Ovary (tissue), 9 donors: Measurements from ENCODE around the gene STRN4. TPM values are rescaled to one million over a fixed set of nuclear protein-coding genes. Genes with fewer than 3 reads are reported as not detected.

Source experiments
- DNase-seq, 5 donors: peaks; one replicate each; pipeline ENCODE4 v3.0.0-alpha.2; 2019 to 2020
- H3K27ac ChIP-seq, 2 donors: fragments of 200-600 bp; one replicate each; pipeline versions ENCODE4 v1.5.1 to v1.8.0; 2019 to 2022
- H3K27me3 ChIP-seq: fragments of 200-600 bp; one replicate; pipeline ENCODE4 v1.8.0; 2022
- H3K36me3 ChIP-seq: fragments of 200-600 bp; sonication (generic); one replicate; pipeline ENCODE4 v1.5.1; 2019
- H3K4me1 ChIP-seq: one replicate; pipeline ENCODE4 v1.8.1; 2013; ENCODE audit warnings: mild to moderate bottlenecking, moderate library complexity; ENCODE audit not compliant: insufficient read depth
- H3K4me3 ChIP-seq: fragments of 200-600 bp; sonication (generic); one replicate; pipeline ENCODE4 v1.5.1; 2017
- H3K9me3 ChIP-seq, 2 donors: fragments of 200-600 bp in 1 of 2; sonication (generic) in 1 of 2; one replicate each; pipeline versions ENCODE4 v1.5.1 to v1.8.1; 2013 to 2019; ENCODE audit warnings: mild to moderate bottlenecking in 1 of 2, moderate library complexity in 1 of 2
- CTCF ChIP-seq, 3 donors: fragments of 450-650 bp in 2 of 3; fragments of 200-600 bp in 1 of 3; IDR thresholded peaks; one replicate each; pipeline versions ENCODE4 v1.5.1 to v1.8.0; 2016 to 2022; ENCODE audit warnings: antibody characterized with exemption in 3 of 3, mild to moderate bottlenecking in 1 of 3
- EP300 ChIP-seq: sonication (generic); formaldehyde crosslinking; IDR thresholded peaks from one replicate; pipeline ENCODE4 v1.6.1; 2017; ENCODE audit warnings: antibody characterized with exemption
- POLR2A ChIP-seq: fragments of 450-650 bp; IDR thresholded peaks from one replicate; pipeline ENCODE4 v1.6.1; 2017; ENCODE audit warnings: antibody characterized with exemption, mild to moderate bottlenecking, moderate library complexity
- WGBS, 3 donors: extraction: QIAGEN DNeasy Blood & Tissue Kit in 1 of 3; methylation state at CpG; one replicate each; pipeline versions ENCODE4 v1.1.5 to v1.1.7; 2013 to 2017; 5-methylcytosine and 5-hydroxymethylcytosine counted together
- intact Hi-C, 4 donors: fragments of 100-400 bp; cut with DNase I; formaldehyde crosslinking; loops; one replicate each; pipeline versions ENCODE4 v1.11.0 to v1.15.1; 2022 to 2023
- polyA plus RNA-seq, 2 donors: library from polyadenylated mRNA; stranded (reverse); fragments of 200-250 nt in 1 of 2; fragments of 350-450 nt in 1 of 2; fragmentation: Illumina TruSeq in 1 of 2; extraction: RNeasy Lipid Tissue Mini Kit (QIAGEN cat#74804) in 1 of 2; gene quantifications; one replicate each; pipeline ENCODE4 v1.2.3, GENCODE V29; 2013 to 2014
- total RNA-seq, 7 donors: library from RNA; depleted of rRNA in 2 of 7; stranded (reverse); fragments of >200 nt in 2 of 7; fragmentation: NEBNext Ultra II Directional in 3 of 7; extraction: Animal tissue kit (Norgen Biotek cat#: 25700) in 3 of 7; gene quantifications; one replicate each; pipeline versions ENCODE4 v1.1.0 to v1.2.4, GENCODE V29; 2016 to 2023
- donor health status: DM: no; HTN: no; CAD: no; lungs with moderate emphysema.
- donor health status: DM: no; HTN: no; CAD: no.
- donor health status: Bipolar disorder and iron deficiency.
- donor health status: DM: yes; HTN: yes; CAD: no.
- donor health status: DM: no; HTN: no; CAD: no.
- donor health status: DM: yes; HTN: yes; CAD: no.

The STRN4 gene
- total and polyA plus RNA-seq, 9 donors = 34.8 to 85.3 (median 59.1) TPM

GRCh38 chr19:46689358-46689757 is 56.9 kb downstream of the STRN4 start:
- Histone ChIP-seq H3K36me3 (no peaks in the 10 kb centered on the region), H3K4me3 (no peak overlapping the region), H3K27ac (no peak overlapping the region), H3K9me3 (no peaks in the 10 kb centered on the region), H3K4me1 (no peaks in the 10 kb centered on the region), H3K27me3 (no peaks in the 10 kb centered on the region)
- intact Hi-C loops = no loop called here
- DNase-seq = no peak
- TF ChIP-seq CTCF (IDR thresholded peaks at IDR 0.05) (no peak), POLR2A (no peak), EP300 (no peak)
- WGBS, 3 donors = 91 to 93% (median 92%) methylated on average over 14 of the region's 14 CpGs

GRCh38 chr19:46687438-46688145 is 58.7 kb downstream of the STRN4 start:
- DNase-seq = no peak
- Histone ChIP-seq H3K36me3 (no peaks in the 10 kb centered on the region), H3K4me3 (no peak overlapping the region), H3K4me1 (no peaks in the 10 kb centered on the region), H3K27me3 (no peaks in the 10 kb centered on the region), H3K27ac (no peak overlapping the region), H3K9me3 (no peaks in the 10 kb centered on the region)
- intact Hi-C loops = no loop called here
- no peak for TF ChIP-seq CTCF (IDR thresholded peaks at IDR 0.05)
- TF ChIP-seq POLR2A = no peak
- TF ChIP-seq EP300 = no peak
- WGBS, 3 donors = 81 to 92% (median 86%) methylated on average over 6 of the region's 6 CpGs

GRCh38 chr19:46685189-46685588 is 61.1 kb downstream of the STRN4 start:
- Histone ChIP-seq H3K27me3 (no peaks in the 10 kb centered on the region), H3K4me1 (no peaks in the 10 kb centered on the region), H3K27ac (no peak overlapping the region), H3K36me3 (no peaks in the 10 kb centered on the region), H3K4me3 (no peak overlapping the region), H3K9me3 (no peaks in the 10 kb centered on the region)
- no peak for DNase-seq
- TF ChIP-seq EP300 (no peak), POLR2A (no peak), CTCF (IDR thresholded peaks at IDR 0.05) (no peak)
- intact Hi-C loops = no loop called here
- 58 to 93% (median 90%) methylated on average over 3 of the region's 3 CpGs for WGBS, 3 donors

GRCh38 chr19:46678110-46678732 is 68.0 kb downstream of the STRN4 start:
- TF ChIP-seq CTCF (IDR thresholded peaks at IDR 0.05) (no peak), POLR2A (no peak), EP300 (no peak)
- intact Hi-C loops = no loop called here
- Histone ChIP-seq H3K4me3 (no peak overlapping the region), H3K27me3 (no peaks in the 10 kb centered on the region), H3K36me3 (no peaks in the 10 kb centered on the region), H3K27ac (no peak overlapping the region), H3K9me3 (no peaks in the 10 kb centered on the region), H3K4me1 (peaks cover 2% of the 10 kb centered on the region)
- no peak for DNase-seq
- 77 to 82% (median 78%) methylated on average over 26 of the region's 26 CpGs for WGBS, 3 donors
